OCI-LY1 (cell line): ENCODE data around the gene PCSK2.

Experiments used
- H2AFZ ChIP-seq: fragments of 200-600 bp; sonication (generic), shearing (Covaris generic); 2 replicates; pipeline ENCODE4 v1.6.0; 2014; ENCODE audit warnings: antibody characterized with exemption, mild to moderate bottlenecking, low read length
- H3F3A ChIP-seq: fragments of 200-600 bp; sonication (generic), shearing (Covaris generic); 2 replicates; pipeline ENCODE4 v1.6.0; 2014; ENCODE audit warnings: mild to moderate bottlenecking, antibody characterized with exemption, low read length, moderate library complexity; ENCODE audit not compliant: insufficient read depth
- H3K27ac ChIP-seq: fragments of 200-600 bp; sonication (generic); 2 replicates; pipeline ENCODE4 v1.5.1; 2014; ENCODE audit warnings: low read length, mixed run types, mild to moderate bottlenecking, low read depth; ENCODE audit not compliant: poor library complexity, severe bottlenecking
- H3K27me3 ChIP-seq: fragments of 200-600 bp; sonication (generic); 2 replicates; pipeline ENCODE4 v1.6.0; 2014; ENCODE audit warnings: antibody characterized with exemption, mild to moderate bottlenecking, low read length, moderate library complexity; ENCODE audit not compliant: insufficient read depth
- H3K36me3 ChIP-seq: fragments of 200-600 bp; sonication (generic); 2 replicates; pipeline ENCODE4 v1.6.1; 2014; ENCODE audit warnings: mild to moderate bottlenecking, antibody characterized with exemption, low read length, moderate library complexity, mixed read lengths; ENCODE audit not compliant: insufficient read depth
- H3K4me1 ChIP-seq: fragments of 200-600 bp; sonication (generic); 2 replicates; pipeline ENCODE4 v1.5.1; 2014; ENCODE audit warnings: mild to moderate bottlenecking, low read length, moderate library complexity; ENCODE audit not compliant: insufficient read depth, severe bottlenecking
- H3K4me2 ChIP-seq: fragments of 200-600 bp; sonication (generic), shearing (Covaris generic); 2 replicates; pipeline ENCODE4 v1.6.1; 2014; ENCODE audit warnings: low read length
- H3K4me3 ChIP-seq: fragments of 200-600 bp; sonication (generic); 2 replicates; pipeline ENCODE4 v1.5.1; 2014; ENCODE audit warnings: low read length, low read depth, mild to moderate bottlenecking, mixed read lengths; ENCODE audit not compliant: poor library complexity, severe bottlenecking
- H3K79me2 ChIP-seq: fragments of 200-600 bp; shearing (Covaris generic); 2 replicates; pipeline ENCODE4 v1.6.1; 2016; ENCODE audit warnings: mixed run types, low read length, mixed read lengths; ENCODE audit not compliant: insufficient read depth
- H3K9ac ChIP-seq: fragments of 200-600 bp; sonication (generic), shearing (Covaris generic); 2 replicates; pipeline ENCODE4 v1.6.1; 2014; ENCODE audit warnings: mild to moderate bottlenecking, low read length, mixed read lengths
- H3K9me2 ChIP-seq: fragments of 200-600 bp; sonication (generic), shearing (Covaris generic); 2 replicates; pipeline ENCODE4 v1.6.1; 2014; ENCODE audit warnings: low read depth, mild to moderate bottlenecking, low read length, mixed read lengths
- H3K9me3 ChIP-seq: fragments of 200-600 bp; shearing (Covaris generic); 2 replicates; pipeline ENCODE4 v1.6.1; 2014; ENCODE audit warnings: low read length, mixed read lengths
- H4K20me1 ChIP-seq: fragments of 200-600 bp; sonication (generic), shearing (Covaris generic); 2 replicates; pipeline ENCODE4 v1.6.0; 2016; ENCODE audit warnings: mild to moderate bottlenecking, low read length; ENCODE audit not compliant: insufficient read depth
- EZH2 ChIP-seq: fragments of 200-600 bp; sonication (generic), shearing (Covaris generic); IDR thresholded peaks from 2 replicates; pipeline ENCODE4 v1.8.0; 2017; ENCODE audit warnings: borderline replicate concordance, mixed run types, mild to moderate bottlenecking, antibody characterized with exemption, low read length, moderate library complexity, mixed read lengths
- TF ChIP-seq, protein P1 (sequence below): fragments of 200-600 bp; sonication (generic), shearing (Covaris generic); IDR thresholded peaks from 2 replicates; pipeline ENCODE4 v1.5.1; 2017; ENCODE audit warnings: mild to moderate bottlenecking, antibody characterized with exemption, low read length, moderate library complexity, mixed read lengths

Gene PCSK2

DNA sequence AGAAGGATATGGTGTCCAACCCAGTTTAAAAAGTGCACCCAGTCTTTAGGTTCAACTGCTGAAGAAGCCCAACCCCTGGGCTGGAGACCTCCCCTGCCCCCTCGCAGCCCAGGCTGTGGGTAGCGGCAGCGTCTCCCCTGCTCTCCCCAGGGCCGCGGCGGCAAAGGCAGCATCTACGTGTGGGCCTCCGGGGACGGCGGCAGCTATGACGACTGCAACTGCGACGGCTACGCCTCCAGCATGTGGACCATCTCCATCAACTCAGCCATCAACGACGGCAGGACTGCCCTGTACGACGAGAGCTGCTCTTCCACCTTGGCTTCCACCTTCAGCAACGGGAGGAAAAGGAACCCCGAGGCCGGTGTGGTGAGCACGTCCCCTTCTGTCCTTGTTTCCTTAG, 226.8 kb downstream of the PCSK2 start:
- Histone ChIP-seq H3K27me3 (peaks cover 11% of the 10 kb centered on the region; the same call in 1 of the 2 replicates), H3K27ac (no peak overlapping the region), H3K79me2 (no peaks in the 10 kb centered on the region), H3K9ac (no peak overlapping the region), H3K36me3 (no peaks in the 10 kb centered on the region), H4K20me1 (no peaks in the 10 kb centered on the region), H3K4me1 (no peaks in the 10 kb centered on the region), H2AFZ (no peak overlapping the region), H3K9me3 (no peaks in the 10 kb centered on the region), H3F3A (no peaks in the 10 kb centered on the region), H3K4me3 (no peak overlapping the region), H3K9me2 (no peaks in the 10 kb centered on the region), H3K4me2 (no peak overlapping the region)
- TF ChIP-seq, protein P1, sequence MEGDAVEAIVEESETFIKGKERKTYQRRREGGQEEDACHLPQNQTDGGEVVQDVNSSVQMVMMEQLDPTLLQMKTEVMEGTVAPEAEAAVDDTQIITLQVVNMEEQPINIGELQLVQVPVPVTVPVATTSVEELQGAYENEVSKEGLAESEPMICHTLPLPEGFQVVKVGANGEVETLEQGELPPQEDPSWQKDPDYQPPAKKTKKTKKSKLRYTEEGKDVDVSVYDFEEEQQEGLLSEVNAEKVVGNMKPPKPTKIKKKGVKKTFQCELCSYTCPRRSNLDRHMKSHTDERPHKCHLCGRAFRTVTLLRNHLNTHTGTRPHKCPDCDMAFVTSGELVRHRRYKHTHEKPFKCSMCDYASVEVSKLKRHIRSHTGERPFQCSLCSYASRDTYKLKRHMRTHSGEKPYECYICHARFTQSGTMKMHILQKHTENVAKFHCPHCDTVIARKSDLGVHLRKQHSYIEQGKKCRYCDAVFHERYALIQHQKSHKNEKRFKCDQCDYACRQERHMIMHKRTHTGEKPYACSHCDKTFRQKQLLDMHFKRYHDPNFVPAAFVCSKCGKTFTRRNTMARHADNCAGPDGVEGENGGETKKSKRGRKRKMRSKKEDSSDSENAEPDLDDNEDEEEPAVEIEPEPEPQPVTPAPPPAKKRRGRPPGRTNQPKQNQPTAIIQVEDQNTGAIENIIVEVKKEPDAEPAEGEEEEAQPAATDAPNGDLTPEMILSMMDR, result no peak
- TF ChIP-seq EZH2, result no peak

DNA sequence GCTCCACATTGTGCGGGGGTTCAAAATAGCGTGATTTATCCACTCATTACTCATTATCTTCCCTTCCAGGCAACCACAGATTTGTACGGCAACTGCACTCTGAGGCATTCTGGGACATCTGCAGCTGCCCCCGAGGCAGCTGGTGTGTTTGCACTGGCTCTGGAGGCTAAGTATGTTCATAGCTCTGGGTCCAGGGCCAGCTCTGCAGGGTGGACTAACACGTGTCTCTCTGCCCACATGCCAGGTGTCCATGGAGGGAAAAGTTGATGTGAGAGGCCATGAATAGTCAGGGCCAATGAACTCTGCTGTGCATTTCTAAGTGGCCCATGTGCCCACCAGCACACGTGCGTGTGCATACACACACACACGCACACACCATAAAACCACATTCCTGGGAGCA, 229.4 kb downstream of the PCSK2 start:
- TF ChIP-seq, protein P1, result no peak
- TF ChIP-seq EZH2, result no peak
- Histone ChIP-seq H3K4me1 (no peaks in the 10 kb centered on the region), H3K79me2 (no peaks in the 10 kb centered on the region), H3K9ac (no peak overlapping the region), H3K36me3 (no peaks in the 10 kb centered on the region), H3K4me2 (no peak overlapping the region), H3K4me3 (no peak overlapping the region), H3K27me3 (peaks cover 11% of the 10 kb centered on the region; the same call in 1 of the 2 replicates), H3K27ac (no peak overlapping the region), H3F3A (no peaks in the 10 kb centered on the region), H4K20me1 (no peaks in the 10 kb centered on the region), H3K9me3 (no peaks in the 10 kb centered on the region), H2AFZ (no peak overlapping the region), H3K9me2 (no peaks in the 10 kb centered on the region)

DNA sequence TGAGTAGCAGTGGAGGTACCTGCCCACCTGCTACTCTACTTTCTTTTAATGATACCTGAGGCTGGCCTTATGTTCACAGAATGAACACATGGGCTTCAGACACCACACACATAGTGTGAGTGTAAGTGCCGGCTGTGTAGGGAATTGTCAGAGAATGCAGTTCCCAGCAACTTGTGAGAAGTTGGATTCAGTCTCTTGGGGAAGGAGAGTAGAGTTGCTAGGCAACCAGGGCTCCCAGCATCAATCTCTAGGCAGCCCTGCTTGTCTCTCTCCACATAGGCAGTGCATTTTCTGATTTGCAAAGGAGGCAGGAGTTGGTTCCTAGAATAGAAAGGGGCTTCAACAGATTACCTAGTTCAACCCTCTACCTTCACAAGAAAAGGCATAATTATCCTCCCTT, 230.2 kb downstream of the PCSK2 start:
- TF ChIP-seq, protein P1, result no peak
- no peak for TF ChIP-seq EZH2
- Histone ChIP-seq H3K9me3 (no peaks in the 10 kb centered on the region), H3K27me3 (peaks cover 11% of the 10 kb centered on the region; the same call in 1 of the 2 replicates), H3K4me2 (no peak overlapping the region), H3K4me3 (no peak overlapping the region), H3K27ac (no peak overlapping the region), H3F3A (no peaks in the 10 kb centered on the region), H3K36me3 (no peaks in the 10 kb centered on the region), H3K9ac (no peak overlapping the region), H3K9me2 (no peaks in the 10 kb centered on the region), H3K4me1 (no peaks in the 10 kb centered on the region), H3K79me2 (no peaks in the 10 kb centered on the region), H4K20me1 (no peaks in the 10 kb centered on the region), H2AFZ (no peak overlapping the region)
